AG09309 (cell line): ENCODE results near the gene LDLRAD2.

Experiments used
- DNase-seq: peaks from one replicate; pipeline ENCODE4 v3.0.0-alpha.2; 2010; ENCODE audit warnings: low read depth
- H3K4me3 ChIP-seq: 2 replicates; pipeline ENCODE4 v1.5.1; 2011; ENCODE audit warnings: mild to moderate bottlenecking, low read depth, low read length, moderate library complexity; ENCODE audit not compliant: control insufficient read depth
- CTCF ChIP-seq: IDR thresholded peaks from 2 replicates; pipeline ENCODE4 v1.5.1; 2011; ENCODE audit warnings: mild to moderate bottlenecking, low read depth, low read length, inconsistent platforms; ENCODE audit not compliant: insufficient read depth, control insufficient read depth; ENCODE audit errors: missing control alignments

The LDLRAD2 gene

GRCh38 chr1:21866707-21867043, 54.6 kb downstream of the LDLRAD2 start:
- no peak for TF ChIP-seq CTCF
- H3K4me3 ChIP-seq: no peak overlapping the region
- no peak for DNase-seq

- DNase-seq: no peak
- H3K4me3 ChIP-seq: no peak overlapping the region
- TF ChIP-seq CTCF: no peak
Observed at GRCh38 chr1:21867451-21867996, 55.5 kb downstream of the LDLRAD2 start.

GRCh38 chr1:21868482-21868881, 56.4 kb downstream of the LDLRAD2 start:
- H3K4me3 ChIP-seq: no peak overlapping the region
- no peak for TF ChIP-seq CTCF
- no peak for DNase-seq

- no peak for DNase-seq
- H3K4me3 ChIP-seq: no peak overlapping the region
- TF ChIP-seq CTCF: no peak
Observed at GRCh38 chr1:21868941-21869454, 56.9 kb downstream of the LDLRAD2 start.

DNA sequence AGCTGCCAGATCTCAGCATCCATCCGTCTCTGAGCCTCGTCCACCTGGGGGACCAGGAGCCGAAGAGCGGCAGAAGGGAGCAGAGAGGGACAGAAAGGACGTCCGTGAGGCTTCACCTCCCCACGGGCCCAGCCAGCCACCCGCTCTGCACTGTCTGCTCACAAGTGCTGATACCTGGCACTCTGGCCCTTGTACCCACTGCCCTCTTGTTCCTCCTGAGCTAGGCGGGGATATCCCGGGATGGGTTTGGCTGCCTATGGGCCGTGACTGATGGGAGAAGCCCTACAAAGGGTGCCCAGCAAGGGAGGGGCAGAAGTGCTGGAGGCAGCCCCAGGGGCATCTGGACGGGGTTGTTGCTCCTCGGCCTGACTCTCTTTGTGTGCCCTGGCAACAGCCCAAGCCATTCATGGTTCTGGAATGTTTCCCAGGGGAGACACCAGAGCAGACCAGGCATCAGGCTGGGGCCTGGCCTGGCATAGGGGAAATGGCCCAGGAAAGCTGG, 57.6 kb downstream of the LDLRAD2 start:
- DNase-seq: peak; percentile 57
- no peak overlapping the region for H3K4me3 ChIP-seq
- TF ChIP-seq CTCF: no peak

- no peak overlapping the region for H3K4me3 ChIP-seq
- DNase-seq: no peak
- TF ChIP-seq CTCF: no peak
Observed at GRCh38 chr1:21870611-21871010, 58.5 kb downstream of the LDLRAD2 start.
